Endothelial cell of umbilical vein (primary cell): ENCODE data around the gene SARNP. TPM values are rescaled to one million over a fixed set of nuclear protein-coding genes. Genes with fewer than 3 reads are reported as not detected.

Source experiments
- BruUV-seq: library from RNA; stranded (reverse); fragments of 400-500 nt; replicated peaks from 2 replicates; lab custom pipeline; 2021; lab: Mats Ljungman, UMichigan
- CTCF ChIA-PET: fragments of 300-600, 350-600 bp; sonication (Branson Sonifier 250); formaldehyde crosslinking; loops from one replicate; lab custom pipeline; 2021; ENCODE audit warnings: antibody characterized with exemption, inconsistent platforms; lab: Charles Lee
- POLR2A ChIA-PET: fragments of 300-600, 350-600 bp; sonication (Branson Sonifier 250); formaldehyde crosslinking; loops from one replicate; lab custom pipeline; 2021; ENCODE audit warnings: antibody characterized with exemption, inconsistent platforms; lab: Charles Lee
- DNase-seq: peaks from one replicate; pipeline ENCODE4 v3.0.0-alpha.2; 2011; ENCODE audit warnings: low read depth, low spot score
- FAIRE-seq: peaks from 2 replicates; lab custom pipeline; 2011; peaks lifted over from hg19 to GRCh38; lab: Jason Lieb, UNC
- H2AFZ ChIP-seq: 2 replicates; pipeline ENCODE4 v1.6.0; 2012; ENCODE audit warnings: low read depth, low read length, control low read depth, inconsistent platforms
- H3K27ac ChIP-seq: 2 replicates; pipeline ENCODE4 v1.5.1; 2011; ENCODE audit warnings: low read depth, mild to moderate bottlenecking, control low read depth, low read length, moderate library complexity; ENCODE audit not compliant: insufficient read depth
- H3K27me3 ChIP-seq, 2 experiments: 2 replicates each; pipeline versions ENCODE4 v1.6.0 to v1.6.1; 2011; ENCODE audit warnings: low read length in 2 of 2, mixed read lengths in 1 of 2; ENCODE audit not compliant: control insufficient read depth in 2 of 2, insufficient read depth in 2 of 2
- H3K36me3 ChIP-seq, 2 experiments: 2 replicates in 1 of 2; 3 replicates in 1 of 2; pipeline ENCODE4 v1.5.1; 2011; ENCODE audit warnings: low read length in 2 of 2, mild to moderate bottlenecking in 1 of 2, moderate library complexity in 1 of 2; ENCODE audit not compliant: control insufficient read depth in 2 of 2, insufficient read depth in 2 of 2; ENCODE audit errors: extremely low read depth in 1 of 2
- H3K4me1 ChIP-seq: 3 replicates; pipeline ENCODE4 v1.5.1; 2011; ENCODE audit warnings: mild to moderate bottlenecking, low read length; ENCODE audit not compliant: control insufficient read depth, insufficient read depth; ENCODE audit errors: extremely low read depth
- H3K4me2 ChIP-seq: 2 replicates; pipeline ENCODE4 v1.6.1; 2011; ENCODE audit warnings: low read length, control low read depth, mixed read lengths; ENCODE audit not compliant: insufficient read depth
- H3K4me3 ChIP-seq, 3 experiments: fragments of 200-600 bp in 1 of 3; sonication (generic), shearing (Covaris generic) in 1 of 3; replicated peaks in 1 of 3; 2 replicates each; pipeline ENCODE4 v1.5.1; 2011 to 2016; ENCODE audit warnings: control low read depth in 3 of 3, low read length in 3 of 3, mild to moderate bottlenecking in 2 of 3, inconsistent platforms in 1 of 3, low read depth in 1 of 3, moderate library complexity in 1 of 3; ENCODE audit not compliant: insufficient read depth in 1 of 3
- H3K79me2 ChIP-seq: 2 replicates; pipeline ENCODE4 v1.6.0; 2012; ENCODE audit warnings: low read length, inconsistent platforms; ENCODE audit not compliant: control insufficient read depth, insufficient read depth
- H3K9ac ChIP-seq: replicated peaks from 2 replicates; pipeline ENCODE3; 2011; ENCODE audit warnings: low read length, control low read depth; ENCODE audit not compliant: insufficient read depth; ENCODE audit errors: extremely low read depth
- H3K9me1 ChIP-seq: replicated peaks from 3 replicates; pipeline ENCODE4 v1.6.0; 2011; ENCODE audit warnings: mild to moderate bottlenecking, low read length; ENCODE audit not compliant: control insufficient read depth, insufficient read depth; ENCODE audit errors: extremely low read depth
- H3K9me3 ChIP-seq: replicated peaks from 2 replicates; pipeline ENCODE4 v1.5.1; 2012; ENCODE audit warnings: low read length, inconsistent platforms; ENCODE audit not compliant: control insufficient read depth, insufficient read depth
- H4K20me1 ChIP-seq: replicated peaks from 2 replicates; pipeline ENCODE3; 2011; ENCODE audit warnings: mild to moderate bottlenecking, low read length; ENCODE audit not compliant: control insufficient read depth, insufficient read depth; ENCODE audit errors: extremely low read depth
- EZH2 ChIP-seq: IDR thresholded peaks from 2 replicates; pipeline ENCODE4 v1.6.1; 2012; ENCODE audit warnings: borderline replicate concordance, low read depth, mild to moderate bottlenecking, moderate library complexity, low read length, inconsistent platforms; ENCODE audit not compliant: severe bottlenecking
- FOS ChIP-seq: IDR thresholded peaks from 2 replicates; pipeline ENCODE4 v1.6.1; 2011; ENCODE audit warnings: mild to moderate bottlenecking, low read length, moderate library complexity, borderline replicate concordance; ENCODE audit not compliant: insufficient read depth
- GATA2 ChIP-seq: IDR thresholded peaks from 2 replicates; pipeline ENCODE4 v1.7.0; 2011; ENCODE audit warnings: low read depth, mild to moderate bottlenecking, moderate library complexity, mixed read lengths, low read length; ENCODE audit not compliant: insufficient read length, insufficient read depth
- JUN ChIP-seq: IDR thresholded peaks from 2 replicates; pipeline ENCODE4 v1.6.1; 2011; ENCODE audit warnings: borderline replicate concordance, low read depth; ENCODE audit not compliant: insufficient read length, insufficient read depth
- MAX ChIP-seq: IDR thresholded peaks from 2 replicates; pipeline ENCODE4 v1.6.1; 2011; ENCODE audit not compliant: insufficient read depth, insufficient read length
- MYC ChIP-seq: IDR thresholded peaks from one replicate; pipeline ENCODE4 v1.6.1; 2011; ENCODE audit warnings: mild to moderate bottlenecking, low read depth, low read length
- POLR2A ChIP-seq: IDR thresholded peaks from 2 replicates; pipeline ENCODE4 v1.6.1; 2012; ENCODE audit warnings: low read depth, mild to moderate bottlenecking, control low read depth, low read length
- POLR2AphosphoS5 ChIP-seq: IDR thresholded peaks from 2 replicates; pipeline ENCODE4 v1.6.1; 2012; ENCODE audit warnings: low read depth, mild to moderate bottlenecking, control low read depth, low read length, moderate library complexity; ENCODE audit not compliant: insufficient read depth
- dilution Hi-C: fragments of 300-500 bp; cut with MboI; formaldehyde crosslinking; loops from one replicate; pipeline ENCODE4 v1.15.0; 2019; ENCODE audit warnings: low sequenced_read_pairs; ENCODE audit not compliant: extremely low pct_ligation_motif_present
- intact Hi-C: fragments of 100-400 bp; cut with micrococcal nuclease; formaldehyde crosslinking; loops from one replicate; pipeline ENCODE4 v1.10.0; 2022
- polyA plus RNA-seq, 4 experiments: library from polyadenylated mRNA; depleted of rRNA in 3 of 4; stranded (reverse) in 3 of 4; unstranded in 1 of 4; fragments of >200 nt; gene quantifications; 2 replicates each; pipeline versions ENCODE4 v1.2.1 to v1.2.3, GENCODE V29; 2011 to 2012; ENCODE audit warnings: missing spikeins in 1 of 4
- total RNA-seq: library from RNA; stranded (reverse); gene quantifications from 2 replicates; pipeline ENCODE4 v1.2.3, GENCODE V29; 2021

SARNP gene
- total and polyA plus RNA-seq, 2 donors (not counting 3 experiments of a cell fraction or from before 2014, with no cell fraction given) = 88.1 to 101 TPM

DNA sequence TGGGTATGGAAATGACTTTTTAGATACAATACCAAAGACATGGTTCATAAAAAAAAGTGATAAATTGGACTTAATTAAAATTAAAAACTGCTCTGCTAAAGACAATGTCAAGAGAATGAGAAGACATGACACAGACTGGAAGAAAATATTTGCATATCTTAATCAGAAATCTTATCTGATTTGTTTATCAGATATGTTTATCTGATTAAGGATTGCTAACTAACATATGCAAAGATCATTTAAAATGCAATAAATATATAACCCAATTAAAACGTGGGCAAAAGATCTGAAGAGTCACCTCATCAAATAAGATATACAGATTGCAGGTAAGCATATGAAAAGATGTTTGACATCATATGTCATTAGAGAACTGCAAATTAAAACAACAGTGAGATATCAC lies 35.2 kb upstream of the SARNP start:
- no peak for FAIRE-seq
- ChIA-PET CTCF (no interaction called here), POLR2A (no interaction called here)
- no peaks in the 10 kb centered on the region for H4K20me1 ChIP-seq
- no peaks in the 10 kb centered on the region for H3K36me3 ChIP-seq
- H3K9ac ChIP-seq = no peak overlapping the region
- no peaks in the 10 kb centered on the region for H3K9me1 ChIP-seq
- no peak overlapping the region for H3K4me3 ChIP-seq
- no peak for TF ChIP-seq POLR2A
- TF ChIP-seq MAX = no peak
- TF ChIP-seq FOS = no peak
- no peak for TF ChIP-seq POLR2AphosphoS5
- no peak for TF ChIP-seq JUN
- TF ChIP-seq MYC = no peak
- TF ChIP-seq EZH2 = no peak
- TF ChIP-seq GATA2 = no peak
- BruUV-seq = no TSS peak
- dilution Hi-C loops (no loop called here), intact Hi-C loops (no loop called here)
- no peaks in the 10 kb centered on the region for H3K9me3 ChIP-seq
- no peak overlapping the region for H2AFZ ChIP-seq
- peaks cover 5% of the 10 kb centered on the region for H3K4me1 ChIP-seq
- H3K27me3 ChIP-seq = no peaks in the 10 kb centered on the region
- no peak for DNase-seq
- H3K4me2 ChIP-seq = no peak overlapping the region
- H3K27ac ChIP-seq = no peak overlapping the region
- H3K79me2 ChIP-seq = no peaks in the 10 kb centered on the region

DNA sequence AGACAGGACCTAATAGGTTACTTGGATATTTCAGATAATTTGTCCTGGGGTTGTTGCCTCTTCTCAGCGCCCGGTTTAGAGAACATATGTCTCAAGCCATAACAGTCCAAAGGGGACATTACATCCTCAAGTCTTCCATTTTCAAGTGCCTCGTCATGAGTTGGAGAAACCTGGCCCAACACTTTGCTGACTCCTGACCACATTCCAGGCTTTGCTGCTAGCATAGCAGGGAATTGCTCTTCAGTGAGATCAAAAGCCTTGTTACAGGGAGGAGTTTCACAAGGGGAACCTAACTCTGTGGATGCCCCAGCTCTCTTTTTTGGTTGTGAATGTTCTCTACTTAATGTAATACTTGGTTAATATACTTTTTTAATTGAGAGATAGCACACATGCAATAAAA lies 33.4 kb upstream of the SARNP start:
- intact Hi-C loops (no loop called here), dilution Hi-C loops (no loop called here)
- H3K9me3 ChIP-seq = no peaks in the 10 kb centered on the region
- TF ChIP-seq JUN (no peak), POLR2A (no peak), FOS (no peak), MYC (no peak), GATA2 (no peak), POLR2AphosphoS5 (no peak), EZH2 (no peak), MAX (no peak)
- POLR2A ChIA-PET = no interaction called here
- H3K36me3 ChIP-seq = no peaks in the 10 kb centered on the region
- H3K27ac ChIP-seq = no peak overlapping the region
- peaks cover 13% of the 10 kb centered on the region for H3K4me1 ChIP-seq
- H3K27me3 ChIP-seq = no peaks in the 10 kb centered on the region
- H3K4me2 ChIP-seq = no peak overlapping the region
- CTCF ChIA-PET = interaction anchor here (1.2 kb wide), 1 partner anchor 9 kb away, joined by 4 read pairs; no protein-coding TSS in a partner anchor
- H3K9me1 ChIP-seq = no peaks in the 10 kb centered on the region
- no peak overlapping the region for H2AFZ ChIP-seq
- H3K9ac ChIP-seq = no peak overlapping the region
- no peaks in the 10 kb centered on the region for H4K20me1 ChIP-seq
- H3K79me2 ChIP-seq = no peaks in the 10 kb centered on the region
- H3K4me3 ChIP-seq = no peak overlapping the region
- no TSS peak for BruUV-seq
- no peak for FAIRE-seq
- DNase-seq = no peak
